Esophagus muscularis mucosa (tissue), 4 donors: ENCODE measurements around the gene LPCAT2.

Experiments
- CTCF ChIP-seq, 3 experiments: fragments of 200-600 bp in 2 of 3; fragments of 450-650 bp in 1 of 3; sonication (generic) in 2 of 3; IDR thresholded peaks; one replicate each; pipeline ENCODE4 v1.5.1; 2017 to 2019; ENCODE audit warnings: antibody characterized with exemption in 3 of 3, mild to moderate bottlenecking in 2 of 3, moderate library complexity in 1 of 3
- EP300 ChIP-seq: sonication (generic); formaldehyde crosslinking; IDR thresholded peaks from one replicate; pipeline ENCODE4 v1.6.1; 2017; ENCODE audit warnings: antibody characterized with exemption
- POLR2A ChIP-seq: fragments of 450-650 bp; IDR thresholded peaks from one replicate; pipeline ENCODE4 v1.6.1; 2017; ENCODE audit warnings: antibody characterized with exemption, moderate library complexity, mild to moderate bottlenecking, low read depth

- TF ChIP-seq CTCF (IDR thresholded peaks at IDR 0.05) (no peak), EP300 (no peak), POLR2A (no peak)
These were observed 48.3 kb downstream of the LPCAT2 start for GRCh38 chr16:55557186-55557585.
